Measurements from ENCODE around the gene NOP53. TPM values are rescaled to one million over a fixed set of nuclear protein-coding genes. Genes with fewer than 3 reads are reported as not detected.

The NOP53 gene
- total and polyA plus RNA-seq, 2 of the 13 experiments (the other 11 are each of a cell fraction or from before 2014, with no cell fraction given) = 53.9 to 141 TPM

DNA sequence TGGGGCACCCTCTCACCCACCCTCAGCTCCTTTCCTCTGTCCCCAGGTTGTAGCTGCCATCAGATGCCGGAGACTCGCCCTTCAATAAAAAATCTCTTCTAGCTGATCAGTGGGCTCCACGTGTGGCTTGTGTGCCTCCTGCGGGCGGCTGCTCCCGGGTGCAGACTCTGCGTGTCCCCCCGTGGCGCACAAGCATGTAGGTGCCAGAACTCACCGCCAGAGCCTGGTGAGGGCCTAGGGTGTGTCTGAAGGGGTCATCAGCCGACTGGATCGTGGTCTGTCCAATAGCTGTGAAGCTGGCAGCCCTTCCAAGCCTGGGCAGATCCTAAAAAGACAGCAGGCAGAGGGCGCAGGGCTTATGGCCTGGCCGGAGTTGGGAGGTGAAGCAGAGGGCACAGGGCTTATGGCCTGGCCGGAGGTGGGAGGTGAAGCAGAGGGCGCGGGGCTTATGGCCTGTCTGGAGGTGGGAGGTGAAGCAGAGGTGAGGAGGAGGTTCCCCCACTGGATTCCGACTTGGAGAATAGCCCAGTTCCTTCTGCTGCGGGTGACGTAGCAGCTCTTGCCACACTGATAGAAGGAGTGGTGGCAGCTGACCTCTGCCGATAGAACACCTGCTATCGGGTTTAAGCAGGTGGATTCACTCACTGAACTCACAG, 11.7 kb downstream of the NOP53 start:
- H3K4me1 ChIP-seq (ENCODE audit: insufficient read depth, low read length) = peaks cover 28% of the 10 kb centered on the region
- peaks cover 19 to 52% of the 10 kb centered on the region in 2 experiments; a peak in 4 of 5 replicates for H3K36me3 ChIP-seq (replicated peaks in 1 of 2; ENCODE audit: control insufficient read depth in 1 of 2, insufficient read depth in 2 of 2, low read length in 2 of 2)
- BruUV-seq (replicated peaks) = no TSS peak
- FAIRE-seq (no peak), DNase-seq (ENCODE audit: low spot score) (no peak), ATAC-seq (peak; percentile 12)
- H3K9ac ChIP-seq (ENCODE audit: insufficient read depth, low read depth, low read length) = no peak overlapping the region
- TF ChIP-seq CBX2 (IDR thresholded peaks at IDR 0.05; ENCODE audit: low read depth, low read length) (no peak), CBX2 (CRISPR knock-in tag; IDR thresholded peaks at IDR 0.05; ENCODE audit: low read depth) (no peak), GPN1 (CRISPR knock-in tag; IDR thresholded peaks at IDR 0.05; ENCODE audit: borderline replicate concordance) (no peak), ZBTB38 (CRISPR knock-in tag; IDR thresholded peaks at IDR 0.05) (peak; percentile 68; the same call in 1 of the 2 replicates), PAX8 (CRISPR knock-in tag; IDR thresholded peaks at IDR 0.05; ENCODE audit: borderline replicate concordance) (no peak), ZNF354B (CRISPR knock-in tag; IDR thresholded peaks at IDR 0.05) (no peak), POLR2A (IDR thresholded peaks at IDR 0.05; ENCODE audit: insufficient read depth in 1 of 2, low read depth in 2 of 2, low read length in 2 of 2) (0 out of 4 replicates have a peak, but pooled peaks of 1 of the 2 experiments have one; percentile 29), HOXA7 (CRISPR knock-in tag; IDR thresholded peaks at IDR 0.05) (no peak)
- ChIA-PET CTCF (ENCODE audit: low intra/inter-chr PET ratio, low total read pairs) (no interaction called here), POLR2A (interaction anchor here (1.3 kb wide), 1 partner anchor 12 kb away, joined by 5 read pairs; the partner anchor contains the start of gene NOP53)
- H3K27ac ChIP-seq (ENCODE audit: extremely low read length, insufficient read depth, low read length) = no peak overlapping the region
- 96% methylated on average over 18 of the region's 22 CpGs for WGBS (ENCODE audit: low lambda C conversion rate)
- in situ Hi-C loops (cut with HindIII; ENCODE audit: extremely low pct_ligation_motif_present, low pct_unique_long_range_greater_than_20kb) = no loop called here
- H3K27me3 ChIP-seq (ENCODE audit: control insufficient read depth in 1 of 2, insufficient read depth in 2 of 2, low read length in 2 of 2) = no peaks in the 10 kb centered on the region
- no peak overlapping the region for H2AFZ ChIP-seq (ENCODE audit: low read length)
- H3K79me2 ChIP-seq (ENCODE audit: insufficient read depth, low read length) = no peaks in the 10 kb centered on the region
- H3K4me3 ChIP-seq (replicated peaks in 1 of 3; ENCODE audit: insufficient read depth in 1 of 3, low read depth in 2 of 3, low read length in 3 of 3) = no peak overlapping the region
- intact Hi-C loops (cut with micrococcal nuclease; ENCODE audit: unreplicated experiment) = no loop called here
- H3K9me3 ChIP-seq (ENCODE audit: low read length) = no peaks in the 10 kb centered on the region
- H4K20me1 ChIP-seq (ENCODE audit: insufficient read depth, low read length) = 0 out of 2 replicates have a peak, but pooled peaks cover 5% of the 10 kb centered on the region
- H3K4me2 ChIP-seq (ENCODE audit: low read depth, low read length) = 0 out of 2 replicates have a peak overlapping the region, but pooled peaks have one; percentile 15
